GM18498 (cell line): ENCODE results near the gene KRT36.

Source experiments
- ATAC-seq: cut with Tn5 transposase; IDR thresholded peaks from one replicate; pipeline ENCODE4 v1.9.1; 2021; ENCODE audit warnings: mild to moderate bottlenecking, moderate library complexity; ENCODE audit not compliant: unreplicated experiment

The KRT36 gene

DNA sequence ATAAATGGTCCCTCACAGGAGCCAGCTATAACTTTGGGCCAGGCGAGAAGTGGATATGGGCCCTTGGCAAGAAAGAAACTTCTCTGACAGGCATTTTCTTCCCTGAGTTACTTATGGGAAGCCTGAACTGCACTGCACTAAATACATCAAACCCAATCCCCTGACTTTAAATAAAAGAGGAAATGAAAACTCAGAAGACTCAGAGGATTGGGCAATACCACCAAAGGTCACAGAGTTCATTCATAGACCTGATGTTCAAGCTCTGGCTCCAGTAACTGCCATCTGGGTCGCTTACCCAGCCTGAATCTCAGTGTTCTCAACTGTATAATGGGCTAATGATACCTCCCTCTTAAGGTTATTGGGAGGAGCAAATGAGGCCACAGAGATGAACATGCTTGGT is 9.6 kb downstream of the KRT36 start:
- no peak for ATAC-seq

DNA sequence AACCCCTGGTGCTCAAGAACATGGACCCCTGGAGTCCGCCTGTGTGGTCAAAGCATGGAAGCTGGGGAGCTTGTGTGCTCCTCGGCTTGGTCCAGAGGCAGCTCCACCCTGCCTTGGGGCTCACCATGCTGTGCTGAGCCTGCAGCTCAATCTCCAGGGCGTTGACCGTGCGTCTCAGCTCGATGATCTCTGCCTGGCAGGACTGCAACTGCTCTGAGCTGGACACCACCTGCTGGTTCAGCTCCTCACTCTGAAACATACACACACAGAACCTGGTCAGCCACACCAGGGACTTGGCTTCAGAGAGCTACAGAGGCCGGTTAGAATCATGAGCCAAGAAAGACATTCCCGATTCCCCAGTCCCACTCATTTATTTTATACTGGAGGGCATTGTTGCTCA is 11.5 kb downstream of the KRT36 start:
- no peak for ATAC-seq

DNA sequence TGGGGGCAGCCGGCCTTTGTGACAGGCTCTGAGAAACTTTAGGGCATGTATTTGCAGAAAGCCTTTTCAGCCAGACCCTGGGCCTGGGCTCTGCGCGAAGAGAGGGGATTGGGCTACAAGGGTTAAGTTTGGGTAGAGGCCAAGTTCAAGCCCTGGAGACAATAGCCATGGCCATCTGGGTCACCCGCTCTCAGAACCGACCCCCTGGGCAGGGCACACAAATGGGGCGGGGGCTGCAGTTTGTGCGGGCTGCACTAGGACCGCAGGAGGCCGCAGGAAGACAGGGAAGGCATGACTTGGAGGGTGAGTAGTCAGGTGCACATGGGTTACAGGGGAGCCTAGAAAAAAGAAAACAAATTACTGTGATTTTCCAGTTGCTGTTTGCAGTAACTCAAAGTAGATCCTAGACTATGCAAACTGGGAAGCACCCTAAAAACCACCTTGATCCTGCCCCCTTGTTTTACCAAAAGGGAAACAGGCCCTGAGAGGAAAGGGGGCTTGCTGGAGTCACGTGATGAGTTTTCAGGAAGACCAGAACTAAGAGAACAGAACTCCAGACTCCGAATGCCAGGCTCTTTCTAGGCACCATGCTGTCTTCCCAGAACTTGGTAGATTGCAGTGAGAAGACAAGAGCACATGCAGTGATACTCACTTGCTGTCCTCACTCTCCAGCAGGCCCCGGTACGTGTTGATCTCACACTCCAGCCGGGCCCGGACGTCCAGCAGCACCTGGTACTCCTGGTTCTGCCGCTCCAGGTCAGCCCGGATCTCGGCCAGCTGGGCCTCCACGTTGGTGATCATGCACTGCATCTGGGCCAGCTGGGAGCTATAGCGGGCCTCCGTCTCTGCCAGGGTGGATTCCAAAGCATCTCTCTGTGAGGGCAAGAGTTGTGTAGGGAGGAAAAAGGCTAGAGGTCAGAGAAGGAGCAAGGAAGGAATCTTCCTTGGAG is 12.6 kb downstream of the KRT36 start:
- ATAC-seq, result no peak

DNA sequence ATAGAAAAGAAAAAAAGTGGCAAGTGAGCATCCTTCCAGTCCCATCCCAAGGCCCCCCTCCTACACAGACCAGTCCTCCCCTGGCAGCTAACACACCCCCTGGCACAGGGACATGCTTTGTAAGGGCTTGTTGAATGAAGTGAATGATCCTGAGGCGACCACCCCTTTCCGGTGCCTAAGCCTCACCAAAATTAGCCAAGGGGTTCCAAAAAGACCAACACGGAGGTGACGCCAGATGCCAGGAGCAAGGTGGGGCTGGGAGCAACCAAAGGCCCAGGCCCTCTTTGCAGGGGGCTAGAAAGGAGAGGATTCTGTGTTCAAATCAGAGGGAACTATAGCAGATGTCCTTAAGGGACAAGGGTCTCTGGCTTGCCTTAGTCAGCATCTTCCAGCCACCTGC is 14.3 kb downstream of the KRT36 start:
- ATAC-seq, result no peak

DNA sequence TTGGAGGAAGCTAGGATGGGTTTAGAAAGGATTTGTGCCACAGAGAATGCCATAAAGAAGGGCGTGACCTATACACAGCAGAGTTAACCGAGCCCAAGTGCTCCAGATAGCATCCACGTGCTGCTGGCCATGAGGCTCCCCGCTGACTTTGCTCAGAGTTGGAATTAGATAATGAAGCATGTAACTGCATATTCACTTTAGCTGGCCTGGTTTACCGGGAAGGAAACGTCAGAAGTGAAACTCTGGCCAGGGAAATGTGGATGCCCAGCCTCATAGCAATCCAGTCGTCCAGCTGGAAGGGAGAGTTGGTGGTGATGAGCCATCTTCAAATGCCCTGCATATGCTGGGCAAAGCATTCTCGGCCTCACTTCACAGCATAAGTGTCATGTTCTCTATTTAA is 14.8 kb downstream of the KRT36 start:
- no peak for ATAC-seq

DNA sequence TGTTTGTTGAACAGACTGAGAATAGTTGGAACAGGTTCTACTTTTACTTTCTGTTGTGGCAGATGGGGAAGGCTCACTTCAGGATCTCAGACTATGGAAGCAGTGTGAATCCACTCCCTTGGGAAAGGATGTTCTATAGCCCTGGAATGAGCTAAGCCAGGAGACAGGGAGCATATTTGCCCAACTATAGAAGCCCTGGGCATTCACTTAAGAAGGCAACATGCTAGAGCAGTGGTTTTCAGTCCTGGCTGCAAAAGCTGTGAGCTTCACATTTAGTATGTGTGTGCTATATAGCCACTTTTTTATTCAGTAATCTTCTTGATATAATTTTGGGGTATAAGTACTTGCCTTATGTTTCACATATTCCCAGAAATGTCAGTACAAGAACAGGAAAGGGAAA is 21.4 kb downstream of the KRT36 start:
- ATAC-seq, result no peak

DNA sequence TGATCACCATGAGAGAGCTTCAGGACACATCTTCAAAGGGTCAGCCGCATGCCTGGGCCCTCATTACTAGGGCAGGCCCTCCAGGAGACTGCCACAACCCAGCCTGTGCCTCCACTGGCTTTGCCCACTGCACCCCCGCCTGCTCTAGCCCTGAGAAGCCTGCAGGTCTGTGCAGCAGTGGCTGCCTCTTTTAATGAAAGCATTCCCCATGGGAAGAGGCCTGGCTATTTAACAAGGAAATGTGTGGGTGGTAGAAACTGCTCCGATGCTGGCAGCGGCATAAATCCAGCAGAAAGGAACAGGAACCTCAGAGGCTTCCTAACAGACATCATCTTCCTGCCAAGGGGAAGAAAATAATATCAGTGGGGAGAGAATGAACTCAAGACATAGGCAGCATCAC is 22.1 kb downstream of the KRT36 start:
- ATAC-seq, result no peak

DNA sequence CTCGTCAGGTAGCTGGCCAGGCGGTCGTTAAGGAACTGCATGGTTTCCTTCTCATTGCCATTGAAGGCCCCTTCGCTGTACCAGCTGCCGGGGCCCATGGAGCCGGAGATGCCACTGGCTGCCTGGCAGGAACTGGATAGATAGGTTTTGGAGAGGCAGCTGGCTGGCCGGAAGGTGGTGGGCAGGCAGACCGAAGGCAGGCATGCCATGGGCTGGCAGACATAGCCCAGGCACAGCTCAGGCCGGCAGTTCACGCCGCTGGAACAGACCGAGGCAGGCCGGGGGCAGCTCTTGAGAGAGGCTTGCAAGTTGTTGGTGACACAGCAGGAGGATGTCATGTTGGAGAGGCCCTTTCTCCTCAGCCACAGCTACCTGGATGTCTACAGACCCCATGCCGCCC is 22.7 kb downstream of the KRT36 start, which contains the start of gene KRT32:
KRT32 (minus strand) TSS at position 399 of the 400 bp plus-strand sequence; CDS start at position 338, 61 bp downstream.
- no peak for ATAC-seq

DNA sequence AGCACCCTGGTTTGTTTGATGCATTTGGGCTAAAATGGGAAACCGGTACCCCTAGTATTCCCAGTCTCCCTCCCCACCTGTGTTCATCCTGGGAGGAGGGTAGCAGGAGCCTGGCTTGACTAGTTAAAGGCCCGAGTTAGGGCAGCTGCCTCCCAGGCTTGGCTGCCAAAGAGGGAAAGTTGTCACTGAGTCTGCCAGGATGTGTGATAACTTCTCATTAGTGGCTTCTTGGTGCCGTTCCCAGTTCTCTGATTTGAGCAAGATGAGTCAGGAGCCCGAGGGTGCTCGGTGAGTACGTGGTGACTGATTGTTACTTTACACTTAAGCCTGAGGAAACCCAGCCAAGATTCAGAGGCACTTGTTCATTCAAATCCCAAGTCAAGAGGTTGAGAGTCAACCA is 25.0 kb downstream of the KRT36 start:
- ATAC-seq, result no peak

DNA sequence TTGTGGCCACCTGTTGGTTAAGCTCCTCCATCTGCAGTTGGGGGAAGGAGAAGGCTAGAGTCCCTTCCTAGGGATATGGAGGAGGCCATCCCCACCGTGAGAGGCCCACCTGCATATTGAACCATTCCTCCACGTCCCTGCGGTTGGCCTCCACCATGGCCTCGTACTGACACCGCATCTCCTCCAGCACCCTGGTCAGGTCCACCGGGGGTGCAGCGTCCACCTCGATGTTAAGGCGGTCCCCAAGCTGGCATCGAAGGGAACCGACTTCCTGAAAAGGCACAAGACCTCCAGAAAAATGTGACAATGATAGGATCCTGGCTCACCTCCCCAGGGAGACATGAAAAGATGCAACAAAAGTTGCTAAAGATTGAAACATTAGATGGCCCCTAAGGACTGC is 25.5 kb downstream of the KRT36 start:
- no peak for ATAC-seq

DNA sequence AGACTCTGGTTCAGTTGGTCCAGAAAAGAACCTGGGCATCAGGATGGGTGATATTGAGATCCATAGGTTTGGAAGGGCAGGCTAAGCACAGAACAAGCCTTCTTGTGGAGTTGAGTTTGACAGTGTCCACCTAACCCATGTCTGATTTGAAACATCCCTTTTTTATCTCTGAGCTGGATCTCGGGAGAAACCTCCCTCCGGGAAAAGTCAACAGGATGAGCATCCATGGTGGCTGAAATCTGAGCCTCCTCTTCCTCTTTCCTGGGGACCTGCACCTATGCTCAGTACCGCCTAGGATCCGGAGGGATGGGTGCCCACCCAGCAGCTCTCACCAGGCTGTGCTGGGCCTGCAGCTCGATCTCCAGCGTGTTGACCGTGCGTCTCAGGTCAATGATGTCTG is 26.0 kb downstream of the KRT36 start:
- ATAC-seq, result no peak

DNA sequence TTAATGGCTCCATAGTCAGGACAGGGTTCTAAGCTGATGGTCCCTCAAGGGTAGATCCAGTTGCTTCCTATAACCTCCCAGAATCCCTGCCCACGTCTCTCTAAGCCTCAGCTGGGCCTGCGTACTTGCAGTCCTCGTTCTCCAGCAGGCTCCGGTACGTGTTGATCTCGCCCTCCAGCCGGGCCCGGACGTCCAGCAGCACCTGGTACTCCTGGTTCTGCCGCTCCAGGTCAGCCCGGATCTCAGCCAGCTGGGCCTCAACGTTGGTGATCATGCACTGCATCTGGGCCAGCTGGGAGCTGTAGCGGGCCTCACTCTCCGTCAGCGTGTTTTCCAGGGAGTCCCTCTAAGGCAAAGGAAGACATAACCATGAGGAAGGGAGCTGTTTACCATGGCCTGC is 27.0 kb downstream of the KRT36 start:
- ATAC-seq, result no peak

DNA sequence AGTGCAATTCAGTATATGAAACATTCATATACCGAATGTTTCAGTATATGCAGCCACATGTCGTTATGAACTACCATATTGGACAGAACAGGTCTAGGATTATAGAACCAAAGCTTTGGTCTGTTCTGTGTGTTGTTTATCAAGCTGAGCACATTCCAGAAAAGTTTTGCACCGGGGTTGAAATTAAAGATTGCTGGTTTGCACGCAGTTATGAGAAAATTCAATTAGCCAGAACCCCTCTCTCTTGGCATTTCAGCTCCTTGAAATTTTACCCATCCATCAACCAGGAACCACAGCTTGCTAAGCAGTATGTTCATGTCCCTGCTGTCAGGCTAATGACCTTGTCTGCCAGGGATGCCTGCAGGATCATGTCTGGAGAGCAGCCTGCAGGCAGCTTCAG is 32.0 kb downstream of the KRT36 start:
- ATAC-seq, result no peak

DNA sequence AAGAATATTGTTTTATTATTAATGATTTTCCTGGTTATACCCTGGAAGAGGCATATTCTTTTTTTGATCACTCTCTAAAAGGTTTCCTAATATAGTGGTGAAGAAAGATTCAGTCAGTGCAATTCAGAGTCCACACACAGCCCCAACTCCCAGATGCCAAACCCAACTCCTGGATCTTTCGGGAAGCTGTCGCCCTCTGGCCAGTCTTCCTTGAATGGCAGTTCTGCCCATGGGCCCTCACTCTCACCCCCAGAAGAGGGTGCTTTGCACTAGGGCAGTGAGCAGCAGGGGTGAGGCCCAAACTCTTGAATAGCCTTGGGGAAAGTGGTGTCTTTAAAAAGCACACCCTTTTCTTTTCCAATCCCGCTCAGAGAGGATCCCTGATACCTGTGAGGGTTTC is 33.5 kb downstream of the KRT36 start:
- no peak for ATAC-seq

DNA sequence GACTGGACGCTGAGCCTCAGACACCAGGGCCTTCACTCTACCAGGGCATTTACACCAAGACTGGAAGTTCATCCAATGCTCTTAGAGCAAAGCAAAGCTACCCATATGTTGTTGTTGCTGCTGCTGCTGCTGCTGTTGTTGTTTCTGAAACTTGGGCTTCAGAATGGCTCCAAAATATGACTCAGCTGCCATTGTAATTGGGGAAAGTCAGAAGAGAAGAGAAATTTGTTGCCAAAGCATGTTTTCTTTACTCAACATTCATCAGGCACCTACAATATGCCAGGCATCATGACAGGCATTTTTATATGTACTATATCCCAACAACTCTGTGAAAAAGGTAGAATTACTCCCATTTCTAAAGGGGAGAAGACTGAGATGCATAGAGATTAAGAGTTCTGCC is 34.5 kb downstream of the KRT36 start:
- ATAC-seq, result no peak

DNA sequence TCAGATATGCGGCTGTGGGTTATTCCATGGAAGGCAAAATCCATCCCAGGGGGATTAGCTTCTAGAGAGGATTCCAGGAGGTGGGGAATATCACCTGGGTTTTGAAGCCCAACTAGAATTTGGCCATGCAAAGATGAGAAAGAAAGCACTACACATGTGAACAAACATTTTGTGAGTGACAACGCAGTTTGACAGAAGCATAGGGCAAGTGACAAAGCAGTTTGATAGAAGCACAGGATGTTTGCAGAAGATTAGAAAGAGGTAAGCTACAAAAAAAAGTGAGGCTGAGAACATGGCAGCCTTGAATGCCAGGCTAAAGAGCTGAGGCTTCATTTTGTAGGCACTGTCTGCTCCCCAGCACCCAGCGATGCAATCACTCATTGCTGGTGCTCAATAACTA is 36.6 kb downstream of the KRT36 start:
- ATAC-seq, result no peak

DNA sequence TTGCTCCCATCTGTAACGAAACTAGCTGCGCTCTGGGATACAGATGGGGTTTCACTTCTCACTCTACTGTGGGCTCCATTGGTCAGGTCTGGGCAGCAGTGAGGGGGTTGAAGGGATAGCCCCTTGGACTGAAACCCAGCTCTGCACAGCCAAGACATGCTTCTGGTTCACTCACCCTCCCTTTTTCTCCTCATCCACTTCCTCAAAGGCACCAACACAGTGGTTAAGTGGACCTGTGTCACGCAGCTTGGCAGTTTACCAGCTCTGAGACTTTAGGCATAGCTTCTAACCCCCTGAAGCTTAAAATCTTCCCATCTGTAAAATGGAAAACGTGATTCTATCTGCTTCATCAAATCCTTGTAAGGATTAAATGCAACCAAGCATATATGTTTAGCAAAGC is 37.4 kb downstream of the KRT36 start:
- no peak for ATAC-seq

DNA sequence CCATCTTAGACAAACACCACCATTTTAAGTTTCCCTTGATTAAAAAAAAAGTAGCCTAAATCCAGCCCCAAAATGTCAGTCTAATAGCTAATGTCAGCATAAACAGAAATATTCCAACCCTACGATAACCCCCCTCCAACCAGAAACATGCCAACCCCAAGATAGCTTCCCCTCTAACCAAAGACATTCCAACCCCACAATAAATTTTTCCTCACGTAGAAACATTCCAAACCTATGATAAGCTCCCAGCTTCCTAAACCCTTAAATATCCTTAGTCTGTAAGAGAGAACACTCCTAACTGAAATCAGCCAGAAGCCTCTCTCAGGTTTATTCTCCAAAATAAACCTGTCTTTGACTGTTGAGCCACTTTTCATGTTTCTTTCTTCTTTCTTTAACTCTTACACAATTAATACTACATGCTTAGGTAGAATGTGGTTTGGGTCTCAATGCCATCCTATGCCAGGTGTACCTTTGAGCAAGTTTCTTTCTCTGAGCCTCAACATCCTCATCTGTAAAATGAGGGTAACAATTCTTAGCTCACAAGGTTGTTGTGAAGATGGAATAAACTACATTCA is 38.5 kb downstream of the KRT36 start:
- ATAC-seq, result no peak

DNA sequence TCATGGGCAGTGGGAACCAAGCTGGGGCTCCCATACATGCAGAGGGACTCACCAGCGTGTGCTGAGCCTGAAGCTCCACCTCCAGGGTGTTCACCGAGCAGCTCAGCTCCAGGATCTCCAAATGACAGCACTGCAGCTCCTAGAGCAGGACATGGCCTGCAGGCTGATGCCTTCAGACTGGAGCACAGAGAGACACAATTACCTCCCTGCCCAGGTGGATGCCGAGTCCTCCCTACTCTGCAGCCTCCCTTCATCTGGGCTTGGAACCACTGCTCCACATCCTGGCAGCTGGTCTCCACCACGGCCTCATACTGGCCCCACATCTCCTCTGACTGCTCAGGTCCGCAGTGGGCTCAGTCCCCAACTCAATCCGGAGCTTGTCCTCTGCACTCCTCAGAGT is 40.7 kb downstream of the KRT36 start:
- ATAC-seq, result no peak

DNA sequence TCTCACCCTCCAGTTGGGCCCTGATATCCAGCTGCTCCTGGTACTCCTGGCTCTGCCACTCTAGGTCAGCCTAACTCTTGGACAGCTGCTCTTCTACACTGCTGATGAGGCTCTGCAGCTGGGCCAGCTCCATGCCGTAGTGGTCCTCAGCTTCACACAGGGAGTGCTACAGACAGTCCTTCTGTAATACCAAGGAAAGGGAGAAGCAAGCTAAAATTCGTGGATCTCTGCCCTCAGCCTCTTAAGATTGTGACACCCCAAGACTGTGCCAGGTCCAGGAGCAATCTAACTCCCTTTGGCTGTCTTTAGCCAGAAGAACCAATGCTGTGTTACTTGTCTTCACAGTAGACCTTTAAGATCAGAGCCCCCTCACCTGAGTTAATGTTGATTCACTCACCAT is 41.2 kb downstream of the KRT36 start:
- ATAC-seq, result no peak

DNA sequence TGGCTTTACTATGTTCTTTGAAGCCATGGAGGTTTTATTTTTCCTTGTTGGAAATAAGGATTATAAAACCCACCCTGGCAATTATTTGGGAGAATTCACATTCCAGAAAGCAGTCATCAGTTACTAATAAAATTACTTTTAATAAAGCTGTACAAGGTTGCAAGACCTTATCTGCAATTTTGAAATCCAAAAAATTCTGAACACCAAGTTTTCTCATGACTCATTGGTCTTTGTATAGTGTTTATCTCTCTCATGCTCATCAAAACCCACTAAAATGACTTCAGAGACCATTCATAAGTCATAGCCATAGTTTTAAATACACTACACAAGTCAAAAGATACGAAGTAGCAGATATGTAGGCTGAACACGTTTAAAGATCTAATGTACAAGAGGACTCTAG is 42.9 kb downstream of the KRT36 start:
- ATAC-seq, result no peak

DNA sequence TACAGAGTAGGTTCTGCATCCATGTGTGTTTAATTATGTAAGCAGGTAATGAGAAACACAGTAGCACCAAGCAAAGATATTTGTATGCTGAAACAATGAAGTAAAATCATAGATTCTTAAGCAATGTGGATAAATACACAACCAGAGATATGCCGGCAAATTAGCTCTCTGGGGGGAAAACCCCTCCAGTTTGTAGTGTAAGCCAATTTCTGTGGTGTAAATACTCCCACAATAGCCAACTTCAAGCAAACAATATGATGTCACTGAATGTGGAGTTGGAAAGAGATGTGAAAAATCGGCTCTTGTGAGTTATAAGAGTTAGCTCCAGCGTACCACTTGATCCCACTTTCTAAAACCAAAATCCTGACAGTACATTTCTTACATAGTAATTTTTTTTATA is 45.1 kb downstream of the KRT36 start:
- no peak for ATAC-seq

DNA sequence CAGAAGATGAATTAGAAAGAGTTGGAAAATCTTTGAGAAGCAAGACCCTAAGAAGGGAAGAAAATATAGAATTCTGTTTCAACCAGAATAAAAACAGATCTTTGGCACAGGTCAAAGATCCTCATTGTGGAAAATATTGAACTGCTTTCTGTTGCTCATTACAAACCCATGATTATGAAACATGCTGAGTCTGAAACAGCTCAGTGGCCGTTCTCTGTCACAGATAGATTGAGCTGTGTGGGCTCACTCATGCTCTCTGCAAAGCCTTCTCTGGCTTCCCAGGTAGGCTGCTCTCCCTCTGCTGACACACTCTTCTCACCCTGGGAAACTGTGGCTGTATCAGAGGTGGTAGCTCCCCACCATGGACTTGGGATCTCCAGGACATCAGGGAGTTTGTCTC is 45.5 kb downstream of the KRT36 start:
- no peak for ATAC-seq
